Left ventricle myocardium inferior (tissue), 1 donor: ENCODE measurements around the gene ARHGEF10L. TPM values are rescaled to one million over a fixed set of nuclear protein-coding genes. Genes with fewer than 3 reads are reported as not detected.

Experiments
- DNase-seq: peaks from one replicate; pipeline ENCODE4 v3.0.0-alpha.2; 2020
- H3K27ac ChIP-seq: fragments of 200-600 bp; replicated peaks from 2 replicates; pipeline ENCODE4 v1.8.0; 2021
- H3K27me3 ChIP-seq: fragments of 200-600 bp; 2 replicates; pipeline ENCODE4 v1.8.0; 2021; ENCODE audit warnings: low read depth
- H3K36me3 ChIP-seq: fragments of 200-600 bp; 2 replicates; pipeline ENCODE4 v1.8.0; 2021
- H3K4me1 ChIP-seq: fragments of 200-600 bp; 2 replicates; pipeline ENCODE4 v1.8.0; 2021
- H3K4me3 ChIP-seq: fragments of 200-600 bp; 2 replicates; pipeline ENCODE4 v1.8.0; 2021; ENCODE audit warnings: mild to moderate bottlenecking, moderate library complexity
- H3K9me3 ChIP-seq: fragments of 200-600 bp; replicated peaks from 2 replicates; pipeline ENCODE4 v1.8.0; 2021
- CTCF ChIP-seq: fragments of 200-600 bp; IDR thresholded peaks from 2 replicates; pipeline ENCODE4 v1.8.0; 2021; ENCODE audit warnings: antibody characterized with exemption, mild to moderate bottlenecking, borderline replicate concordance
- intact Hi-C: fragments of 100-400 bp; cut with micrococcal nuclease; formaldehyde crosslinking; loops from one replicate; pipeline ENCODE4 v1.11.0; 2022
- total RNA-seq: library from RNA; stranded (reverse); fragmentation: NEBNext Ultra II Directional; extraction: Animal tissue kit (Norgen Biotek cat#: 25700); gene quantifications from one replicate; pipeline ENCODE4 v1.2.1, GENCODE V29; 2021
- donor health status: DM: no; HTN: yes; CAD: no; lungs with severe emphysema.

Gene ARHGEF10L
- total RNA-seq, 1 donor from 2014 or later = 59.1 TPM

GRCh38 chr1:17591814-17592430 is 52.4 kb downstream of the ARHGEF10L start:
- intact Hi-C loops = no loop called here
- no peak overlapping the region for H3K4me3 ChIP-seq
- DNase-seq = no peak
- H3K27ac ChIP-seq = peak overlapping the region; percentile 84
- peaks cover 93% of the 10 kb centered on the region for H3K4me1 ChIP-seq
- no peaks in the 10 kb centered on the region for H3K36me3 ChIP-seq
- TF ChIP-seq CTCF = no peak
- H3K9me3 ChIP-seq = no peaks in the 10 kb centered on the region
- H3K27me3 ChIP-seq = no peaks in the 10 kb centered on the region

- Histone ChIP-seq H3K4me1 (peaks cover 82% of the 10 kb centered on the region), H3K36me3 (no peaks in the 10 kb centered on the region), H3K4me3 (no peak overlapping the region), H3K27ac (peak overlapping the region; percentile 84), H3K27me3 (no peaks in the 10 kb centered on the region), H3K9me3 (no peaks in the 10 kb centered on the region)
- intact Hi-C loops = no loop called here
- DNase-seq = no peak
- TF ChIP-seq CTCF = no peak
Observed at GRCh38 chr1:17594026-17594425, 54.5 kb downstream of the ARHGEF10L start.

- Histone ChIP-seq H3K4me3 (no peak overlapping the region), H3K27ac (peak overlapping the region; percentile 84), H3K36me3 (no peaks in the 10 kb centered on the region), H3K27me3 (no peaks in the 10 kb centered on the region), H3K9me3 (no peaks in the 10 kb centered on the region), H3K4me1 (peaks cover 82% of the 10 kb centered on the region)
- no peak for TF ChIP-seq CTCF
- intact Hi-C loops = no loop called here
- DNase-seq = no peak
Observed at GRCh38 chr1:17594690-17595601, 55.4 kb downstream of the ARHGEF10L start.

GRCh38 chr1:17595602-17595925 is 56.1 kb downstream of the ARHGEF10L start:
- DNase-seq = no peak
- H3K4me1 ChIP-seq = peaks cover 82% of the 10 kb centered on the region
- no peaks in the 10 kb centered on the region for H3K9me3 ChIP-seq
- no peak overlapping the region for H3K4me3 ChIP-seq
- no peak for TF ChIP-seq CTCF
- peak overlapping the region; percentile 84 for H3K27ac ChIP-seq
- H3K36me3 ChIP-seq = no peaks in the 10 kb centered on the region
- intact Hi-C loops = no loop called here
- H3K27me3 ChIP-seq = no peaks in the 10 kb centered on the region

- DNase-seq = no peak
- intact Hi-C loops = no loop called here
Observed at GRCh38 chr1:17596186-17596585, 56.7 kb downstream of the ARHGEF10L start.

More at GRCh38 chr1:17596186-17596585, 56.7 kb downstream of the ARHGEF10L start:
- no peak for TF ChIP-seq CTCF
- no peak overlapping the region for H3K4me3 ChIP-seq
- H3K4me1 ChIP-seq = peaks cover 79% of the 10 kb centered on the region
- H3K27ac ChIP-seq = peak overlapping the region; percentile 84
- H3K36me3 ChIP-seq = no peaks in the 10 kb centered on the region
- no peaks in the 10 kb centered on the region for H3K27me3 ChIP-seq
- no peaks in the 10 kb centered on the region for H3K9me3 ChIP-seq
